ENCODE data around the gene ARRDC1. TPM values are rescaled to one million over a fixed set of nuclear protein-coding genes. Genes with fewer than 3 reads are reported as not detected.

Gene ARRDC1
- total and polyA plus RNA-seq, 8 donors = 31.8 to 185 (median 131) TPM

GRCh38 chr9:137574192-137574591 is 31.3 kb upstream of the ARRDC1 start:
- H3K36me3 ChIP-seq = peaks cover 37 to 65% (median 61%) of the 10 kb centered on the region in 4 donors

GRCh38 chr9:137575364-137575715 is 30.1 kb upstream of the ARRDC1 start:
- H3K36me3 ChIP-seq = peaks cover 37 to 63% (median 60%) of the 10 kb centered on the region in 4 donors
- WGBS, 5 donors = 53 to 68% (median 58%) methylated on average over 9 of the region's 9 CpGs
- TF ChIP-seq POLR2AphosphoS5 (IDR thresholded peaks at IDR 0.05) = no peak
- intact Hi-C loops (cut with DNase I; ENCODE audit: low total_unique reads) = no loop called here
- no peaks in the 10 kb centered on the region for H3K9me3 ChIP-seq
- H3K4me1 ChIP-seq = peaks cover 21 to 50% (median 41%) of the 10 kb centered on the region in 4 donors
- no peaks in the 10 kb centered on the region for H3K27me3 ChIP-seq
- no peak for DNase-seq
- no peak overlapping the region for H3K4me3 ChIP-seq
- no peak overlapping the region for H3K27ac ChIP-seq

More at GRCh38 chr9:137574192-137574591, 31.3 kb upstream of the ARRDC1 start:
- TF ChIP-seq POLR2A (IDR thresholded peaks at IDR 0.05) (no peak), CTCF (IDR thresholded peaks at IDR 0.05) (no peak), EP300 (IDR thresholded peaks at IDR 0.05) (no peak)
- no peak overlapping the region for H3K27ac ChIP-seq
- DNase-seq = no peak
- no peak overlapping the region for H3K4me3 ChIP-seq
- intact Hi-C loops (cut with DNase I; ENCODE audit: low total_unique reads) = no loop called here
- H3K9me3 ChIP-seq = no peaks in the 10 kb centered on the region
- no peaks in the 10 kb centered on the region for H3K27me3 ChIP-seq
- peaks cover 18 to 38% (median 33%) of the 10 kb centered on the region in 4 donors for H3K4me1 ChIP-seq
- 88 to 94% (median 91%) methylated on average over 10 of the region's 10 CpGs for WGBS, 5 donors

GRCh38 chr9:137575716-137576411 is 29.6 kb upstream of the ARRDC1 start:
- DNase-seq = no peak
- Histone ChIP-seq H3K27me3 (no peaks in the 10 kb centered on the region), H3K4me1 (peaks cover 21 to 55% (median 44%) of the 10 kb centered on the region in 4 donors), H3K4me3 (no peak overlapping the region), H3K36me3 (peaks cover 37 to 58% (median 55%) of the 10 kb centered on the region in 4 donors), H3K27ac (no peak overlapping the region), H3K9me3 (no peaks in the 10 kb centered on the region)
- WGBS, 5 donors = 69 to 85% (median 76%) methylated on average over 10 to 12 of the region's 12 CpGs
- intact Hi-C loops (cut with DNase I; ENCODE audit: low total_unique reads) = no loop called here
- TF ChIP-seq POLR2AphosphoS5 (IDR thresholded peaks at IDR 0.05) = no peak
- TF ChIP-seq POLR2A (IDR thresholded peaks at IDR 0.05) = no peak
- no peak for TF ChIP-seq EP300 (IDR thresholded peaks at IDR 0.05)
- TF ChIP-seq CTCF (IDR thresholded peaks at IDR 0.05) = no peak

GRCh38 chr9:137578518-137579258 is 26.8 kb upstream of the ARRDC1 start, which contains the start of gene DPH7:
TSS of gene DPH7 (minus strand) at chr9:137578925. CDS start at chr9:137578777, 148 bp downstream.
- DNase-seq = peak; percentile 97 to 98
- H3K27me3 ChIP-seq = no peaks in the 10 kb centered on the region
- intact Hi-C loops (cut with DNase I; ENCODE audit: low total_unique reads) = no loop called here
- no peak for TF ChIP-seq POLR2A (IDR thresholded peaks at IDR 0.05)
- no peak for TF ChIP-seq EP300 (IDR thresholded peaks at IDR 0.05)
- TF ChIP-seq CTCF (IDR thresholded peaks at IDR 0.05) = peak in 5 of 7 experiments; percentile 69 to 97 (median 92)
- peak; percentile 56 to 93 (median 71) for TF ChIP-seq POLR2AphosphoS5 (IDR thresholded peaks at IDR 0.05)
- H3K27ac ChIP-seq = peak within 1 kb of the TSS; percentile 85 to 91 (median 87)
- H3K4me3 ChIP-seq = peak within 1 kb of the TSS; percentile 91 to 96 (median 95)
- WGBS, 5 donors = 1 to 9% (median 2%) methylated on average over 30 to 82 of the region's 82 CpGs
- H3K9me3 ChIP-seq = no peaks in the 10 kb centered on the region
- H3K4me1 ChIP-seq = peaks cover 21 to 63% (median 45%) of the 10 kb centered on the region in 4 donors
- H3K36me3 ChIP-seq = peaks cover 41 to 59% (median 56%) of the 10 kb centered on the region in 4 donors
